ENCODE measurements around the gene CERS6.

- TF ChIP-seq CTCF (conservative IDR thresholded peaks at IDR 0.05) (no peak), ZFX (IDR thresholded peaks at IDR 0.05) (no peak)
Measured at GRCh38 chr2:168814046-168814445, 358.0 kb downstream of the CERS6 start.
